ENCODE results near the gene LRRC8B.
A peak's percentile ranks its signal among the peaks of the same experiment; 100 is the strongest.
"Not testable (repeated sequence)": the region's sequence is repeated elsewhere in the genome, so short reads cannot be mapped to it uniquely, and the experiment has no call there.

The LRRC8B gene

DNA sequence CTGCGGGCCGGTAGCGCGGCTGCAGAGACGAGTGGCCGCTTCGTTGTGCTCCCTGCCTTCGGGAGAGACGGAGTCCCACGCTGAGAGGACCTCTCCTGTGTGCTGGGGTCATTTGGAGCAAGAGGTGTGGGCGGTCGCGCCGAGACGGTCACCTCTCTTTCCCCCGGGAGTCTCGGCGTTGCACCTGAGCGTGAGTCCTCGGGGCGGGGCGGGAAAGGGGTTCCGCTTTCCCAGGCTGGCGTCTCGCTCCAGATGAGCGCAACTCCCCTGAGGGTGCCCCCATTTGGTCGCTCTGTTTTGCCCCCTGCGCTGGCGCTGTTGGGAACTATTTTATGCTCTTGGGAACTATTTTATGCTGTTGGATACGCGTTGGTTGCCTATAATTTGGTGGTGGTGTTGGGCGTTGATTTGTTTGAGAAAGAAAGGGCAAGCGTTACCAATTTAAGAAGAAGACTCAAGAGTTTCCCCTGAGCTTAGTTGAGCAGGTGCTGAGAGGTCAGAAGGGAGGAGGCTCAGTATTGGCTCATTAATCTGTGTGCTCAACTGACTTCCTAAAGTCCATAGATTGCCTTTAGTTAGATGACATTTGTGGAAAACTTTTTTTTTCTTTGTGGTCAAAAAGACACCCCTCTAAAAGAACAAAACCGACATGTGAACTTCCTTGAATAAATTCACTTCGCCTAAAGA, 683 bp downstream of the LRRC8B start:
- peak; percentile 82 for DNase-seq (ENCODE audit: low spot score)

DNA sequence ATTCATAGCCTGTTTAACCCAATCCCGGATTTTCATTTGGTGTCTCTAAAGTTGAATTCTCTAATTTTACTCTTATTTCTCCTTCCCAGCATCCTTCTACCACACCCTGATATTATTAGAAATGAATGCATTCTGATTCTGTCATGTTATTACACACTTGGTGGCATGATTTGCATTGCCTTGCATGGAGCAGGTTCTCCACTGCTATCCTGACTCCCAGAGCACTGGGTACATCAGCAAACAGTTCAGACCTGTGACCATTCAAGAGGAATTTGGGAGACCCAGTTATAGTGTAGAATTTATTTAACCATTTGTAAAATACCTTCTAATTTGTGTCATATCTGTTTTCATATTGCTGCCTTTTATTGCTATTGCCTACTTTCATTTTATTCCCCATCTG, 2.6 kb downstream of the LRRC8B start:
- no peak for DNase-seq (ENCODE audit: low spot score)

DNA sequence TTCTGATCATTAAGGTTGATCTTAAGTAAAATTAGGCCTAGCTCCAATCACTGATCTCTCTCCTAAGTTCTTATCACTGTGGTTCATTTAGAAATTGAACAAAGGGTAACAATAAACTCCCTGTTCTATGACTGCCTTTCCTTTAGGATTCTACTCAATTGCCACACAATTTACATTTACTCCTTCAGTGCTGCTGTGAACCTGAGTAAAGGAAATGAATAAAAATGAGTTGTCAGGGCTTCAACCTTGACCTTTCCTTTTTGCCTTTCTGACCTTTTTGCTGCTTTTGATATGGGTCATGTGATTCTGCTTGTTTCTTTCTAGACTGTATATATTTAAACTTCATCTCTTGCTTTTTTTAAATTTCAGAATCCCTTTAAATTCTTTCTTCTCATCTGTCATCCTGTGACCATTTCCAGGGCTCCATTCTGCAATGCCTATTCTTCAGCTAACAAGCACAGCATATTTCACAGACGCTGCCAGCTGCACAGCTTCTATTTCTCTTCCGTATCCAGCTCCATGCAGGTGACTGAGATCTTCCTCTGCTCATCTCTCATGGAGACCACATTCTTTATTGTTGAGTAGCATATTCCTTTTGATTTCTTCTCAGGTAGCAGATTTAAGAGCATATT, 3.2 kb downstream of the LRRC8B start:
- DNase-seq (ENCODE audit: low spot score) = no peak

DNA sequence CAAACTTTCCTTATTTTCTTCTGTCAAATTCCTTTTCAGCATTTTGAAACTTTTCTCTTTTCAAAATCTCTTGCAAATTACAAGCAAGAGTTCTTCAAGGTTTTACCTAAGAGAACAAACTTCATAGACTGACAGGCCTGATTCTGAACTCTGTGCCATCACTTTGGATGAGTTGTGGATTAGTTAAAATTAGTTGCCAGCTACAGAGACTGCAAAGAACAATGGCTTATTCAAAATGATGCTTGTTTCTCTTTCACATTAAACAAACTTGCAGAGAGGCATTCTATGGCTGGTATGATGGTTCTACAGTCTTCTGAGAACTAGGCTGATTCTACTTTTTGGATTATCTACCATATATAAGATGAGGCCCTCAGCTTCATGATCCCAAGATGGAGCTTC, 3.8 kb downstream of the LRRC8B start:
- DNase-seq (ENCODE audit: low spot score) = no peak

DNA sequence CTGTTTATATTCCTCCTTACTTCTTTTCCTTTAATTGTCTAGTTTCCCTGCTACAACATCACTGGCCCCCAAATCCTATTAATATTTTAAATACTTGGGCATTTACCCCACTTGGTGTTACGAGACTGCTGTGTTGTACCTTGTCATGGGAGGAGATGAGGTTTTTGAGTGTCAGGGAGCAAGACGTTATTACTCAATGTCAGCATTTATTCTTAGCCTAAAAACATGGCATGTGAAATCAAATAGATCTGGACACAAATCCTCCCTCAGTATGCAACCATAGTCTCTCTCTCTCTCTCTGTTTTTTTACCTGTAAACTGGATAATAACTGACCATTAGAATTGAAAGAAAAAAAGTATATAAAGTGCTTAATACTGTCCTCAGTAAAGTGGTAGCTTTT, 4.6 kb downstream of the LRRC8B start:
- DNase-seq (ENCODE audit: low spot score) = no peak

DNA sequence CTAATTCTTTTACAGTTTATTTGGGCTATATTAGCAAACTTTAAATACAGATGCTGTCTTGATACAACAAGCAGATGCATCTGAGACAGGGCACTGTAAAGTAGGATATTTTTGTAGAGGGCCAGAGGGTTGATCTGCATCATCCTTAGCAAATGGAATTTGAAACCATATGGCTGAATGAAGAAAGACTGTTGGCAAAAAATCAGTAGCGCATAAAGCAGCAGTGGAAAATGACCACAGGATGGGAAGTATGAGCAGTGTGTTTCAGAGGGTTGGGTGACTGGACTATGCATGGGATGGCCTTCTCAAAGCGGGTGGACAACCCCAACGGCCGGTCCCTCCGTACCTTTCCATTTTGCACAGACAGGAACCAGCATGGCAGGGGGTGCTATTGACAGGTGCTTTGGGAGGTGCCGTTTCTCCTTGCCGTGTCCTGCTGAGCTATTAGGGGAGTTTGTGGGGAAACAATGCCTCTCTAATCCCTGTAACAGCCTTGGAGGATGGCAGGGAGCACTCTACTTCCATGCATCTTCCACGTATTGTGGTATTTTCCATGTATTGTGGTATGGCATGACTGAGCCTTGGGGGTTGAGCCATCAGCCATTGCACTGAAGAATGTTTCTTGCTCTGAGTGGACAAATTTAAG, 5.9 kb downstream of the LRRC8B start:
- no peak for DNase-seq (ENCODE audit: low spot score)

DNA sequence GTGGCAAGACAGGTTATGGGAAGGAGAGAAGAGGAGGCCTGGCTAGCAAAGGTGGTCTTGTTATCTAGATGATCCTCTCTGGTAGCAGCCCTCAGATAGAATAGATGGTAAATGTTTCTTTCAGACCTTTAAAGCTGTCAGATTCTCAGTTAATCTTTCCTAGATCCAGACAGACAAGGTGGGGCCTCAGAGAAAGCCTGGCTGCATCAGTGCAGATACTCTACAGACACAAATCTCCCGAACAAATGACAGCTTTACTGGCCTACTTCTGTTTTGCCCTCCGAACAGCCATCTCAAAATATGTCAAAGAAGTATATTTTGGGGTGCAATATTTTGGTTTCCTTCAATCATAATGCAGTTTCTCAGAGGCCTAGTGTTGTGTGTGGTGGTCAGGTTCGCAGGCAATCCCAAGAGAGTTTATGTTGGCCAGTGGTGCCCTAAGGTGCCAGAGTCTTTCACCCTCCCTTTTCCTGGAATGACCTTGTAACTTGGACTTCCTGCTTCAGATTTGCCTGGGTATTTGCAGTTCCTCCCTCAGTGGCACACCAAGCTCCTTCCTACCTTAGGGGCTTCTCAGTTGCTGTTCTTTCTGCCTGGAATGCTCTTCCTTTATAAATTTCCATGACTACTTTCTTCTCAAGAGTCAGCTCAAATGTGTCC, 7.0 kb downstream of the LRRC8B start:
- no peak for DNase-seq (ENCODE audit: low spot score)

DNA sequence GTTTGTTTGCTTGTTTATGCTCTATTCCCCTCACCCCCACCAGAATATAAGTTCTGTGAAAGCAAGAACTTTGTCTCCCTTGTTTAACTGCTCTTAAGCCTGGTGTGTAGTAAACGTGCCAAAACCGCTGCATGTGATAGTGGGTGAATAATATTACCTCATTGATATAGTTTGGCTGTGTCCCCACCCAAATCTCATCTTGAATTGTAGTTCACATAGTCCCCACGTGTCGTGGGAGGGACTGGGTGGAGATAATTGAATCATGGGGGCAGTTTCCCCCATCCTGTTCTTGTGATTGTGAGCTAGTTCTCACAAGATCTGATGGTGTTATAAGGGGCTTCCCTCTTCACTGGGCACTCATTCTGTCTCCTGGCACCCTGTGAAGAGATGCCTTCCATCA, 7.6 kb downstream of the LRRC8B start:
- DNase-seq (ENCODE audit: low spot score) = no peak

DNA sequence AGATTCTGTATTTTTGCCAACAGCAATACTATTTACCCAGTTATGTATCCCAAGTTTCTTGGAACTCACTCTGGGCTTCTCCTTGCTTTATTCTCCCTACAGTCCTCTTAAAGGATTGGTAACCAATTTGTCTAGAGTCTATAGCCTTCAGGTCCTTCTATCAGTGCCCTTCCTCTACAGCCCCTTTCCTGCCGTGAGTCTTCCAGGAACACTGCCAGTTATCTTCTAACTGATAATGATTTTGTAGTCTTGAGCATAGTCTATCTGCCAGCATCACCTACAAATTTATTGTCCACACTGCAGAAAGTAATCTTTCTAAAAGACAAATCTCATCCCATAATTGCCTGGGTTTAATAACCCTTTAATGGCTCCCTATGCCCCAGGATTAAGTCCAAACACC, 8.2 kb downstream of the LRRC8B start:
- DNase-seq (ENCODE audit: low spot score) = no peak

DNA sequence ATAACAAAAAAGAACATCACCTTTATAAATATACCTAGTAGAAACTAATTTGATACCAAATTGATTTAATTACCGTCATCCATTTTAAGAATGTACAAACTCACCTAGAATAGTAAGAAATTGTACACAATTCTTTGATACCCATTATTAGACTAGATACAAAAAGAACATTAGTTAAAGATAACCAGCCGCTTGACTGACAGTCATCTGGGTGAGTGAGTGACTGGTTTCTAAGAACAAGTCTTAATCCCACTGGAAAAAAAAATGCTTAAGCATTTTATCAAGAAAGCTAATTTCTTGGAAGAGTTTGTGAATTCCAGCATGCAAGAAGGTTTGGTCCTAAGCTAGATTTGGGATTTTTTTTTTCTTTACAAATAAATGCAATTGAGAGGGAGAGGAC, 10.9 kb downstream of the LRRC8B start:
- no peak for DNase-seq (ENCODE audit: low spot score)

DNA sequence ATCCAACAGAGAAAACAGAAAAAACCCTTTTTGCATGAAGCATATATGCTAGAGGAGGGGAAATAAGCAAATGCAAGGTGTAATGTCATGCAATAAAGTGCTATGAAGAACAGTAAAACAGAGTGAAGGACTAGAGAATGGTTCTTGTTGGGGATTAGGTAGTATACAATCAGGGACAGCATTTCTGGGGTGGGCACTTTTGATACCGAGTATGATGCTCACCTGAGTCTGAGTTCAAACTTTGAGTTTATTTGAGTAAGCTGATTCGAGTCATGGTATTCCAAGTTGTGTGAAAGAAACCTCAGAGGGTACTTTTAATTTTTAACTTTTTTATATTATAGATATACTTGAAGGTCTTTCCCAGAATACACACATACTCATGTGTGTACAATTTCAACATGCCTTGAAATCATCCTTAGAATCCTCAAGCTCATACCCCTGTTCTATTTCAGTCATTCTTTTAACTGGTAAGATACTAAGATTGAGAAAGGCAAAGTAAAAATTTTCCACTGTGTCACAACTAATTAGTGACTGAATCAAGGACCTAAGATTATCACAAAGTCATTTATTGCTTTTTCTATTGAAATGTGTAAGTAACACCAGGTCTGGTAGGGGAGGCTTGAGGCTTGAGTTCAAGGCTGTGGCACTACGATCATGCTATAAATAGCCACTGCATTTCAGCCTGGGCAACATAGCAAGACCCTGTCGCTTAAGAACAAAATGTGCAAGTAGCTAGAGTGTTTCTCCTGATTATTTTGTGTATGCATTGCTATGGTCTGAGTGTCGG, 12.1 kb downstream of the LRRC8B start:
- DNase-seq (ENCODE audit: low spot score) = no peak

DNA sequence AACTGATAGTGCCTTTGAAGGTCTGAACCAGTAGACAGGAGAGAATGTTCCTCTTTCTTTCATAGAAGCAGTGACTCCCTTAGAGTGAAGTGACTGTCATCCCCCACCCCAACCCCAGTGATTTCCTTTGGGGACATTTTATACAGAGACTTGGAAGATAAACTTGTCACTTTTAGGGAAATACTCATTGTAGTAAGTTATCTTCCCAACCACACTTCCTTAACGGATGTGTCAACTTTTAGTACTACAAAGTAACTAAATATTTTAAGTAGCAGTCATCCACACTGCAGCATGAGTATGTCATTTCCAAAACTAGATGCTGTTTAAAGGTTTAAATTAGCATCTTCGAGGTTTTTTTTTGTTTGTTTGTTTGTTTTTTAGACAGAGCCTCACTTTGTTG, 13.7 kb downstream of the LRRC8B start:
- DNase-seq (ENCODE audit: low spot score) = no peak

DNA sequence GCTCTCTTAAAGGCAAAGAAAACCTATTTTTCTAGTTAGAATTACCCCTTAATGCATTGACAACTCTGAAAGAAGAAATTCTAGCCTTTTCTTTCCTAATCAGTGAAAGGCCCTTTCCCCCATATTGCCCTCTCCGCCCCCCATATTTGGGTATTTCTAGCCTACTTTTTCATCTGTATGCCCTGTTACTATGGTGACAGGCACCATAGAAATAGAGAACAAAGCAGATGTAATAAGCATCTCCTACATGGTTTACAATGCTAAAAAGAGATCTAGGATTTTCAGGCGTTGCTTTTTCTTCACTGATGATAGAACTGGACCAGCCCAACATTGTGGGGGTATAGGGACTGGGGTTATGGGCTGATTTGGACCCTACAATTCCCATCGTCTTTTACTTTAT, 14.5 kb downstream of the LRRC8B start:
- no peak for DNase-seq (ENCODE audit: low spot score)

DNA sequence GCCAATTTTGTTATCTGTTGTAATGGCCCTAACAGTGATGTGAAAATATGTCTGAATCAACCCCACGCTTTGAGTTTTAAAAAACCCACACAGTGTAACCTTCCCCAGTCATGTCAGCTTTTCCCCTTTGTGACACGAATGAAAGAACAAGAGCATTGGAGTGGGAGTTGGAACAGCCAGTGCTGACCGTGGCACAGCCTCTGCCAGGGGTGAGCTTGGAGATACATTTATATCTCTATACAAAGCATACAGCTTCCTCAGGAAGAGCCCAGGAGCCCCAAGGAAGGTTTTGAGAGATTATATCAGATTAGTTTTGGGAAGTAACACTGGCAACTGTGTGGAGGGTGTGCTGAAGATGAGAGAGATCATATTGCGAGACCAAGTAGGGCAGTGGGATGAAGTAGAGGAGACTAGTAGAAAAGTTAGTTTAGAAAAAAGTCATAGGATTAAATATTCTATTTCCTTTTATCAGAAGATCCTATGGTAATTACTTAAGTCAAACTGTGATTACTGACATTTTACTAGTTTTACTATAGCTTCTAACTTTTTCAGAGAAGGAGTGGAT, 15.9 kb downstream of the LRRC8B start:
- DNase-seq (ENCODE audit: low spot score) = no peak

DNA sequence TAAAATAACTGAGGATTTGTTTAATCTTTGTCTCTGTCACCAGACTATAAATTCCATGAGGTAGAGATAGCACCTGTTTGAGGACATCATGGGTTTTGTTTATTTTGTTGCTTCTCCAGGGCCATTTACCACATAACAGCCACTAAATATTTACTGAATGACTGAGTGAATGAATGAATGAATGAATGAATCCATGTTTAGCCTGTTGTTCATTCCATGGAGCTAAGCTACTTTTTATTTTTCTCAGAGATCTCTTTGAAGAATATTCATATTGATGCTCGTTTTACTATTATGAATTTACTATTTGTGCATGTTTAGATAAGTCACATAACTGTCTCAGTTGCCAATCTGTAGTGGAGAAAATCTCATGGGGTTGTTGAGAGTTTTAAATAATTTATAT, 17.7 kb downstream of the LRRC8B start:
- no peak for DNase-seq (ENCODE audit: low spot score)

DNA sequence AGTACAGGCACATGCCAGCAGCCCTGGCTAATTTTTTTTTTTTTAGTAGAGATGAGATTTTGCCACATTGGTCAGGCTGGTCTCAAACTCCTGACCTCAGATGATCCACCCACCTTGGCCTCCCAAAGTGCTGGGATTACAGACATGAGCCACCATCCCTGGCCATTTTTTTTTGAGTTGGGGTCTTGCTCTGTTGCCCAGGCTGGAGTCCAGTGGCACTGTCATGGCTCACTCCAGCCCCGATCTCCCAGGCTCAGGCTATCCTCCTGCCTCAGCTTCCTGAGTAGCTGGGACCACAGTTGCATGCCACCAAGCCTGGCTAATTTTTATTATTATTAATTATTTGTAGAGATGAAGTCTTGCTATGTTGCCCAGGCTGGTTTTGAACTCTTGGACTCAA, 19.0 kb downstream of the LRRC8B start:
- not testable (repeated sequence) for DNase-seq (ENCODE audit: low spot score)

DNA sequence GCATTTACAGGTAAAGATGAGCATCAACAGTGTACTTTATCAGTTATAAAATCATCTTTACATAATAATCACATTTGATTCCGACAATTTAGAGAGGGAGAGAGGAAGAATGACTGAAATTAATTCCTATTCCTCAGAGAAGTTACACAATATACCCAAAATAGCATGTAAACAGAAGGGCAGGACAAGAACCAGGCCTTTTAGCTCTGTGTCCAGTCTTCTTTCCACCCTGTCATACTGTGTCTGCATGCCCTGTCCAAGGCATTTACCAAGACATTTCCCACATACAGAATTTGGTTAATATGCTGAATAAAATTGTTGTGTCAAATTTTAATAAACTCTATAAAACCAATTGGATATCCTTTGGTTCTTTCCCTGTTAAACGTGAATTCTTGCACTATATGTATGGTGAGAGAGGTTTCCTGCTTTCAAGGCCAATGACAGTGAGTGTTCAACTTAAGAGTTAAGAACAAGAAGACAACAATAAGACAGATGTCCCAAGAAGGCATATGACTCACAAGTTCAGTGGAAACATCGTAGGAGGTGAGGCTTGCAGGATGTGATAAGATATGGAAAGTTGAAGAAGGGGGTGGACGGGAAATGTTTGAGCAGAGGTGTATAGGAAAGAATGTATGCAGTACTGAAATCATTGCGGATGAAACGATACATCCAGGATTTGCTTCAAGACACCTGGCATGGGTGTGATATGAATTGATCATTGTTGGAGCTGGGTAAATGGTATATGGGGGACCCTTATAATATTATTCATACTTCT, 20.8 kb downstream of the LRRC8B start:
- DNase-seq (ENCODE audit: low spot score) = no peak

DNA sequence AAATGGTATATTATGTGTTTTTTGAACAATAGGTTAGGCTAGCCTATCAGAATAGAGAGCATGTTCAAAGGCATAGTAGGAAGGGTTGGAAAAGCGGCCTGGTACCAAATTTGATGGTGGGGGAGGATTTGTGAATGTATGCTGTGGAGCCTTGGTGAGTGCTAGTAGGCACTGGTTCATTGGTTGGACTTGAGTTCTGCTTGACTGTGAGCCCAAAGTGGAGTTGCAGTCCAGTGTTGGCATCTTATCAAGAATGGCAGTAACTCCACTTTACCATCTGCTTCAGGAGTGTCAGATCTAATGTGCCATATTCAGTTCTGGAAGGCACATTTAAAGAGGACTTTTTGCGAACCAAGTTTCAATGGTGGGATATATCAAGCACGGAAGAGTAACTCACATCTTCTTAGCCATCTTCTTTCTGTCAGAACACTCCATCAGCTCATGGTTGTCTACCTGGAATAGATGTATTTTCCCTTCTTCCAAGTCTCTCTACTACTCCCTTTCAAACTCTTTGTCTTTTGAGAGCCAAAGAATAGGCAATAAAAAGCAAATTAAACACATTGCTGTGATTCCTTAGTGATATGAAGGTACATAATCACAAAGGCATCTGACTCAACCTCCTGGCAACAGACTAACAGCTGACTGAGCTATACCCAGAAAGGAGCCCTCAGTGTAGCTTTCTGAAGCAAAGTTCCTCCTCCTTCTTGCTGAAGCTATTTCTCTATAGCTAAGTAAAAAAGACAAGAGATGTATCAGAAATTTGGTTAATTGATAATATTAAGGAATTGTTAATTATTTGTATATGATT, 21.7 kb downstream of the LRRC8B start:
- DNase-seq (ENCODE audit: low spot score) = no peak

DNA sequence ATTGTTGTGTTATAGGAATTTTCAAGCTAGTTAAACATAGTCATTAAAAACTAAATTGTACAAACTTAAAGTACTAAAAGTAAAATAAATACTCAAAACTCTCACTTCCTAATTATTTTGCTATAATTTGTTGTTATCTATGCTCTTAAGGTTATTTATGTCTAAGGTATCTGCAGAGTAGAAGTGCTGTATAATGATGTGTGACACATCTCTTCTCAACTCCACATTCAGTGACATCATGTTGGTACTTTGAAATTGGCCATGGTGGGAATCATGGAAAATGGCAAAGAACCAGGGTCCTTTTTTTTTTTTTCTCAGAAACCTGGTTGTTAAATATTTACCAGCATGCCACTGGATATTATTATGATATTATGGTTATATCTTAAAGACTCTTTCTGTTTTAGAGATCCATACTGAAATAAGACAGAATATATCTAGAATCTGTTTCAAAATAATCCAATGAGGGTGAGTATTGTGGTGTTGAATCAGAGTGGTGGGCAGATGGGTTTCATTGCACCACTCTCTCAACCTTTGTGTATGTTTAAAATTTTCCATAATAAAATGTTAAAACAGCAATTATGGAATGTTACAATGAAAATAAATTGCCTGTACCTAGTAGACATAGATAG, 22.4 kb downstream of the LRRC8B start:
- DNase-seq (ENCODE audit: low spot score) = no peak

DNA sequence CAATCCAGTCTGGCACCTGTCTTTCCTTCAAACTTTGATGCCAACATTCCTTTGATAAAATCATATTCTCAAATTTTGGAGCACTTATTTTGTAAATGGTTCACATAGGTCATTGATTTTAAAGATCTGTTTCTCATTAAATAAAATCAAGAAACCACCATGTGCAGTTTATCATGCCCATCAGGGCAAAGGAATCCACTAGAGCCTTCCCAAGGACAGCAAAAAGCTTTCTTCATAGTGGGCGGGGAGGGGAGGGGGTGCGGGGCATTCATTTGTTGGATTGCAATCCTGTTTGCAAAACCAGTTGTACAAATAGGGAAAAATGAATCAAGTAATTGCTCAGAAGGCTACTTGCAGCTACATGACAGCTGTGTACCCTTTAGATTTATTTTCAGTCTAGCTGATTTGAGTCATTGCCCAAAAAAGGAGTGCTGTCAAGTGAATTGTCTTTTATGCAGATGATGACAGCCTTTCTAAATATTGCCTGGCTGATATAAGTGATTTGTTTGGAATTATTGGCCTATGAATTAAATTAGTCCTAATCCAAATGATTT, 23.0 kb downstream of the LRRC8B start:
- no peak for DNase-seq (ENCODE audit: low spot score)

Measured in NAMALWA (cell line).